Smooth muscle cell (in vitro differentiated cells): ENCODE data around the gene LTF. TPM values are rescaled to one million over a fixed set of nuclear protein-coding genes. Genes with fewer than 3 reads are reported as not detected.

Experiments
- DNase-seq: peaks from one replicate; lab custom pipeline; 2025; ENCODE audit not compliant: unreplicated experiment; lab: John Stamatoyannopoulos, UW
- H2AFZ ChIP-seq: fragments of 200-600 bp; sonication (generic); 2 replicates; pipeline ENCODE4 v1.6.0; 2016; ENCODE audit warnings: antibody characterized with exemption, low read depth, mild to moderate bottlenecking
- H3F3A ChIP-seq: fragments of 200-600 bp; sonication (generic); 2 replicates; pipeline ENCODE4 v1.6.0; 2017; ENCODE audit warnings: antibody characterized with exemption, low read depth
- H3K27ac ChIP-seq: fragments of 200-600 bp; sonication (generic); 2 replicates; pipeline ENCODE4 v1.5.1; 2016; ENCODE audit warnings: low read depth, mild to moderate bottlenecking
- H3K27me3 ChIP-seq: fragments of 200-600 bp; sonication (generic); 2 replicates; pipeline ENCODE4 v1.6.1; 2016; ENCODE audit warnings: low read depth, mild to moderate bottlenecking
- H3K36me3 ChIP-seq: fragments of 200-600 bp; sonication (generic); 2 replicates; pipeline ENCODE4 v1.5.1; 2016; ENCODE audit warnings: low read depth
- H3K4me1 ChIP-seq: fragments of 200-600 bp; sonication (generic); 2 replicates; pipeline ENCODE4 v1.5.1; 2016; ENCODE audit warnings: low read depth
- H3K4me2 ChIP-seq: fragments of 200-600 bp; sonication (generic); 2 replicates; pipeline ENCODE4 v1.6.0; 2016; ENCODE audit warnings: mild to moderate bottlenecking
- H3K4me3 ChIP-seq: fragments of 200-600 bp; sonication (generic); 2 replicates; pipeline ENCODE4 v1.5.1; 2016; ENCODE audit warnings: mild to moderate bottlenecking
- H3K79me2 ChIP-seq: fragments of 200-600 bp; sonication (generic); 2 replicates; pipeline ENCODE4 v1.6.0; 2016; ENCODE audit warnings: low read depth, mild to moderate bottlenecking
- H3K9ac ChIP-seq: fragments of 200-600 bp; sonication (generic); 2 replicates; pipeline ENCODE4 v1.6.0; 2016; ENCODE audit warnings: low read depth
- H3K9me3 ChIP-seq: fragments of 200-600 bp; sonication (generic); replicated peaks from 2 replicates; pipeline ENCODE4 v1.5.1; 2016; ENCODE audit warnings: low read depth
- H4K20me1 ChIP-seq: fragments of 200-600 bp; sonication (generic); 2 replicates; pipeline ENCODE4 v1.6.0; 2016; ENCODE audit warnings: low read depth
- CTCF ChIP-seq: fragments of 200-600 bp; sonication (generic); IDR thresholded peaks from 2 replicates; pipeline ENCODE4 v1.5.1; 2017; ENCODE audit warnings: borderline replicate concordance, mild to moderate bottlenecking, antibody characterized with exemption; ENCODE audit not compliant: insufficient read depth, poor library complexity, severe bottlenecking
- WGBS: methylation state at CpG from one replicate; pipeline ENCODE4 v1.1.7; 2016; ENCODE audit warnings: low lambda C conversion rate; 5-methylcytosine and 5-hydroxymethylcytosine counted together
- polyA plus RNA-seq: library from polyadenylated mRNA; unstranded; fragments of >200 nt; fragmentation: Nextera tagmentation; extraction: Ambion mirVana; gene quantifications from 2 replicates; pipeline ENCODE4 v1.2.1, GENCODE V29; 2016
- total RNA-seq: library from RNA; depleted of rRNA; stranded (reverse); fragments of >200 nt; gene quantifications from 2 replicates; pipeline ENCODE4 v1.2.3, GENCODE V29; 2014

The LTF gene
- total and polyA plus RNA-seq, 2 experiments from 2014 or later: not detected

GRCh38 chr3:46400000-46400734, 64.5 kb downstream of the LTF start:
- H3K9me3 ChIP-seq: no peaks in the 10 kb centered on the region
- peaks cover 76% of the 10 kb centered on the region for H3K27me3 ChIP-seq
- 24% methylated on average over 8 of the region's 8 CpGs for WGBS
- no peak for DNase-seq
- H3K4me3 ChIP-seq: no peak overlapping the region
- no peak overlapping the region for H3K4me2 ChIP-seq
- TF ChIP-seq CTCF: no peak
- H3K79me2 ChIP-seq: no peaks in the 10 kb centered on the region
- peak overlapping the region; percentile 33 for H3K27ac ChIP-seq
- H4K20me1 ChIP-seq: peaks cover 7% of the 10 kb centered on the region
- no peaks in the 10 kb centered on the region for H3K36me3 ChIP-seq
- no peak overlapping the region for H3K9ac ChIP-seq
- H3K4me1 ChIP-seq: no peaks in the 10 kb centered on the region
- H2AFZ ChIP-seq: no peak overlapping the region
- peaks cover 3% of the 10 kb centered on the region for H3F3A ChIP-seq

- peaks cover 3% of the 10 kb centered on the region for H3F3A ChIP-seq
Observed at GRCh38 chr3:46399557-46399956, 65.1 kb downstream of the LTF start.

GRCh38 chr3:46399098-46399497, 65.6 kb downstream of the LTF start:
- DNase-seq: no peak
- H3K4me3 ChIP-seq: no peak overlapping the region
- H3K27me3 ChIP-seq: peaks cover 76% of the 10 kb centered on the region
- no peaks in the 10 kb centered on the region for H3K4me1 ChIP-seq
- no peaks in the 10 kb centered on the region for H3K79me2 ChIP-seq
- no peak overlapping the region for H2AFZ ChIP-seq
- no peak overlapping the region for H3K9ac ChIP-seq
- H3F3A ChIP-seq: peaks cover 3% of the 10 kb centered on the region
- 25% methylated on average over 2 of the region's 2 CpGs for WGBS
- H4K20me1 ChIP-seq: peaks cover 7% of the 10 kb centered on the region
- peak overlapping the region; percentile 33 for H3K27ac ChIP-seq
- peak overlapping the region; percentile 5 for H3K4me2 ChIP-seq
- no peaks in the 10 kb centered on the region for H3K9me3 ChIP-seq
- no peak for TF ChIP-seq CTCF
- H3K36me3 ChIP-seq: no peaks in the 10 kb centered on the region

More at GRCh38 chr3:46399557-46399956, 65.1 kb downstream of the LTF start:
- no peak overlapping the region for H3K9ac ChIP-seq
- no peaks in the 10 kb centered on the region for H3K9me3 ChIP-seq
- H3K4me2 ChIP-seq: peak overlapping the region; percentile 5
- peak overlapping the region; percentile 33 for H3K27ac ChIP-seq
- no peak for TF ChIP-seq CTCF
- no peak for DNase-seq
- no peaks in the 10 kb centered on the region for H3K36me3 ChIP-seq
- no peaks in the 10 kb centered on the region for H3K4me1 ChIP-seq
- H3K79me2 ChIP-seq: no peaks in the 10 kb centered on the region
- H2AFZ ChIP-seq: no peak overlapping the region
- H4K20me1 ChIP-seq: peaks cover 7% of the 10 kb centered on the region
- 19% methylated on average over 2 of the region's 2 CpGs for WGBS
- H3K27me3 ChIP-seq: peaks cover 76% of the 10 kb centered on the region
- no peak overlapping the region for H3K4me3 ChIP-seq
